C4-2B (cell line): ENCODE data around the gene KLF16.

ENCODE experiments used
- ZFX ChIP-seq: fragments of 450-650 bp; IDR thresholded peaks from 2 replicates; pipeline ENCODE4 v1.6.1; 2017
- TF ChIP-seq, protein P1 (sequence below): fragments of 450-650 bp; conservative IDR thresholded peaks from 2 replicates; pipeline ENCODE4 v1.5.1; 2017; ENCODE audit warnings: mild to moderate bottlenecking

DNA sequence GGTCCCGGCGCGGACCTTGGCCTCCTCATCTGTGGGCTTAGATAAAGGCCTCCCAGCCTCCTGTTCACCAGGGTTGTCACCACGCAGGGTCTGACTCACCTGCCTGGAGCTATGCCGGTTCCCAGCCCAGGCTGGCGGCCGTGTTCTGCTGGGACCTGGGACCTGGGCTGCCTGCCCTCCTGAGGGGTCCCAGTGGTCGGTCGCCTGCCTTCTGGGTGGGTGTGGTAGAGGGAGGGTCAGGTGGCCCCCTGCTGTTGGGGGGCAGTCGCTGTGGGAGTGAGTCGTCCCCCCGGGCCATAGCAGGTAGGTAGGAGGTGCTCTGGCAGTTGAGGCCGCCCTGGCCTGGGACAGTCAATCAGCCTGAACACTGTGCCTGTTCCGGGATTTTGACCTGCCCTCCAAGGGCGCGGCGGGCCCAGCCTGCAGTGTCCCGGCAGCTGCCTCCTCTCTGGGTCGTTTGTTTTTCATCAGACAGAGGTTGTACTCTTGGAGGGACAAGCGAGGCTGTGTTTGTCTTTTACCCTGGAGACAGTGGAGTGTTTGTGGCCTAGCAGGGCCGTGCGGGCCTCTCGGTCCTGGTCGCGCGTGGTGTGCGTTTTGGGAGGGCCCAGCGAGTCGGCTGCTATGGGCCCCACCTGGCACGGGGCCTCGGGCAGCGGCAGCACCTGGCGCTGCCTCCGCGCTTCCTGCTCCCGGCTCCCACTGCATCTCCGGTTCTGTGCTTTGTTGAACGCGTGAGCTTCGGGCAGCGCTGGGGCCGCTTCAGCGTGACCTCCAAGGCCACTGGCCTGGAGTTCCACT is 44.4 kb upstream of the KLF16 start:
- TF ChIP-seq, protein P1, sequence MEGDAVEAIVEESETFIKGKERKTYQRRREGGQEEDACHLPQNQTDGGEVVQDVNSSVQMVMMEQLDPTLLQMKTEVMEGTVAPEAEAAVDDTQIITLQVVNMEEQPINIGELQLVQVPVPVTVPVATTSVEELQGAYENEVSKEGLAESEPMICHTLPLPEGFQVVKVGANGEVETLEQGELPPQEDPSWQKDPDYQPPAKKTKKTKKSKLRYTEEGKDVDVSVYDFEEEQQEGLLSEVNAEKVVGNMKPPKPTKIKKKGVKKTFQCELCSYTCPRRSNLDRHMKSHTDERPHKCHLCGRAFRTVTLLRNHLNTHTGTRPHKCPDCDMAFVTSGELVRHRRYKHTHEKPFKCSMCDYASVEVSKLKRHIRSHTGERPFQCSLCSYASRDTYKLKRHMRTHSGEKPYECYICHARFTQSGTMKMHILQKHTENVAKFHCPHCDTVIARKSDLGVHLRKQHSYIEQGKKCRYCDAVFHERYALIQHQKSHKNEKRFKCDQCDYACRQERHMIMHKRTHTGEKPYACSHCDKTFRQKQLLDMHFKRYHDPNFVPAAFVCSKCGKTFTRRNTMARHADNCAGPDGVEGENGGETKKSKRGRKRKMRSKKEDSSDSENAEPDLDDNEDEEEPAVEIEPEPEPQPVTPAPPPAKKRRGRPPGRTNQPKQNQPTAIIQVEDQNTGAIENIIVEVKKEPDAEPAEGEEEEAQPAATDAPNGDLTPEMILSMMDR, result no peak
- TF ChIP-seq ZFX, result peak; percentile 90; the same call in 1 of the 2 replicates
